Mesenchymal stem cell (in vitro differentiated cells and primary cell): Measurements from ENCODE around the gene HTT.

Experiments
- DNase-seq: peaks from one replicate; pipeline ENCODE4 v3.0.0-alpha.2; 2013
- H2AFZ ChIP-seq: one replicate; pipeline ENCODE4 v1.6.1; 2013; ENCODE audit warnings: low read depth, mild to moderate bottlenecking, control low read depth, inconsistent platforms, low read length, moderate library complexity
- H2AK5ac ChIP-seq: 2 replicates; pipeline ENCODE4 v1.6.1; 2013; ENCODE audit warnings: low read length, moderate library complexity, mild to moderate bottlenecking, inconsistent platforms; ENCODE audit not compliant: severe bottlenecking
- H2BK120ac ChIP-seq: one replicate; pipeline ENCODE4 v1.6.1; 2013; ENCODE audit warnings: low read depth, mild to moderate bottlenecking, inconsistent platforms, low read length, moderate library complexity
- H2BK12ac ChIP-seq, 2 experiments: one replicate each; pipeline ENCODE4 v1.6.1; 2013; ENCODE audit warnings: inconsistent platforms in 2 of 2, low read length in 2 of 2, mild to moderate bottlenecking in 2 of 2, moderate library complexity in 2 of 2, control low read depth in 1 of 2
- H2BK15ac ChIP-seq: one replicate; pipeline ENCODE4 v1.6.1; 2013; ENCODE audit warnings: mild to moderate bottlenecking, low read depth, inconsistent platforms; ENCODE audit not compliant: poor library complexity, severe bottlenecking
- H2BK5ac ChIP-seq: 2 replicates; pipeline ENCODE4 v1.6.1; 2013; ENCODE audit warnings: low read depth, mild to moderate bottlenecking, low read length, control low read depth, inconsistent platforms; ENCODE audit not compliant: poor library complexity, severe bottlenecking
- H3K14ac ChIP-seq, 2 experiments: one replicate each; pipeline ENCODE4 v1.6.1; 2013; ENCODE audit warnings: inconsistent platforms in 2 of 2, low read length in 2 of 2, control low read depth in 1 of 2, mild to moderate bottlenecking in 1 of 2, moderate library complexity in 1 of 2
- H3K18ac ChIP-seq, 2 experiments: one replicate each; pipeline ENCODE4 v1.6.1; 2013; ENCODE audit warnings: inconsistent platforms in 2 of 2, low read length in 2 of 2, control low read depth in 1 of 2, low read depth in 1 of 2, mild to moderate bottlenecking in 1 of 2
- H3K23ac ChIP-seq, 2 experiments: one replicate each; pipeline ENCODE4 v1.6.1; 2013; ENCODE audit warnings: inconsistent platforms in 2 of 2, low read length in 2 of 2, mild to moderate bottlenecking in 2 of 2, moderate library complexity in 2 of 2, control low read depth in 1 of 2
- H3K27ac ChIP-seq: 2 replicates; pipeline ENCODE4 v1.5.1; 2013; ENCODE audit warnings: mild to moderate bottlenecking, moderate library complexity, low read length, control low read depth, inconsistent platforms; ENCODE audit not compliant: poor library complexity, severe bottlenecking
- H3K27me3 ChIP-seq, 2 experiments: 2 replicates each; pipeline versions ENCODE4 v1.6.1 to v1.7.0; 2013; ENCODE audit warnings: low read length in 2 of 2, mild to moderate bottlenecking in 2 of 2, moderate library complexity in 2 of 2, control low read depth in 1 of 2, inconsistent platforms in 1 of 2; ENCODE audit not compliant: control insufficient read depth in 1 of 2, insufficient read depth in 1 of 2
- H3K36me3 ChIP-seq, 2 experiments: 2 replicates each; pipeline versions ENCODE4 v1.6.1 to v1.7.0; 2013; ENCODE audit warnings: low read length in 2 of 2, control low read depth in 1 of 2, inconsistent platforms in 1 of 2, low read depth in 1 of 2, mild to moderate bottlenecking in 1 of 2; ENCODE audit not compliant: insufficient read depth in 2 of 2, control insufficient read depth in 1 of 2
- H3K4ac ChIP-seq, 2 experiments: one replicate each; pipeline ENCODE4 v1.6.1; 2013; ENCODE audit warnings: inconsistent platforms in 2 of 2, low read length in 2 of 2, mild to moderate bottlenecking in 2 of 2, moderate library complexity in 2 of 2, control low read depth in 1 of 2, low read depth in 1 of 2
- H3K4me1 ChIP-seq: 2 replicates; pipeline ENCODE4 v1.6.1; 2013; ENCODE audit warnings: low read depth, low read length, control low read depth; ENCODE audit not compliant: control insufficient read depth, insufficient read depth
- H3K4me2 ChIP-seq: 2 replicates; pipeline ENCODE4 v1.6.1; 2013; ENCODE audit warnings: low read length, mild to moderate bottlenecking, inconsistent platforms; ENCODE audit not compliant: poor library complexity, severe bottlenecking
- H3K4me3 ChIP-seq, 2 experiments: 2 replicates each; pipeline versions ENCODE4 v1.5.1 to v1.7.0; 2013; ENCODE audit warnings: low read length in 2 of 2, mild to moderate bottlenecking in 2 of 2, control low read depth in 1 of 2, low read depth in 1 of 2; ENCODE audit not compliant: insufficient read depth in 1 of 2
- H3K79me1 ChIP-seq: replicated peaks from 2 replicates; pipeline ENCODE4 v1.6.1; 2013; ENCODE audit warnings: mild to moderate bottlenecking, control low read depth, low read length, inconsistent platforms; ENCODE audit not compliant: poor library complexity, severe bottlenecking
- H3K9ac ChIP-seq: 2 replicates; pipeline ENCODE4 v1.7.0; 2013; ENCODE audit warnings: mild to moderate bottlenecking, low read length, moderate library complexity
- H3K9me3 ChIP-seq: 2 replicates; pipeline ENCODE4 v1.7.0; 2013; ENCODE audit warnings: mild to moderate bottlenecking, low read length; ENCODE audit not compliant: control insufficient read depth
- H4K8ac ChIP-seq: one replicate; pipeline ENCODE4 v1.6.1; 2013; ENCODE audit warnings: inconsistent platforms, mild to moderate bottlenecking, low read length, moderate library complexity
- H4K91ac ChIP-seq: one replicate; pipeline ENCODE4 v1.6.1; 2013; ENCODE audit warnings: mild to moderate bottlenecking, low read length, inconsistent platforms
- WGBS: methylation state at CpG from one replicate; pipeline ENCODE4 v1.1.7; 2013; ENCODE audit warnings: mixed read lengths; 5-methylcytosine and 5-hydroxymethylcytosine counted together

HTT gene

GRCh38 chr4:3123181-3123671, 48.7 kb downstream of the HTT start:
- peak overlapping the region; percentile 21 for H3K27ac ChIP-seq
- H3K27me3 ChIP-seq, result no peaks in the 10 kb centered on the region
- 3% methylated on average over 2 of the region's 3 CpGs for WGBS
- peak overlapping the region in 1 of 2 experiments; percentile 37 for H3K18ac ChIP-seq
- H3K4ac ChIP-seq, result no peak overlapping the region
- no peak overlapping the region for H2BK15ac ChIP-seq
- H2AK5ac ChIP-seq, result no peak overlapping the region
- H3K79me1 ChIP-seq, result peaks cover 15% of the 10 kb centered on the region
- no peak overlapping the region for H4K91ac ChIP-seq
- peaks cover 34 to 77% of the 10 kb centered on the region in 2 experiments for H3K36me3 ChIP-seq
- H3K4me3 ChIP-seq, result no peak overlapping the region
- H4K8ac ChIP-seq, result no peak overlapping the region
- H3K9me3 ChIP-seq, result no peaks in the 10 kb centered on the region
- no peak overlapping the region for H2BK120ac ChIP-seq
- H3K4me1 ChIP-seq, result peaks cover 5% of the 10 kb centered on the region
- peak overlapping the region in 1 of 2 experiments; percentile 38 for H2BK12ac ChIP-seq
- no peak overlapping the region for H3K14ac ChIP-seq
- H3K23ac ChIP-seq, result no peak overlapping the region
- H2BK5ac ChIP-seq, result no peak overlapping the region
- no peak overlapping the region for H3K4me2 ChIP-seq
- peak; percentile 91 for DNase-seq
- H3K9ac ChIP-seq, result peak overlapping the region; percentile 80
- no peak overlapping the region for H2AFZ ChIP-seq

- Histone ChIP-seq H2BK120ac (no peak overlapping the region), H2AK5ac (no peak overlapping the region), H3K14ac (no peak overlapping the region), H3K9me3 (no peaks in the 10 kb centered on the region), H3K4ac (no peak overlapping the region), H3K79me1 (peaks cover 12% of the 10 kb centered on the region), H3K27ac (no peak overlapping the region), H3K4me3 (no peak overlapping the region), H3K18ac (peak overlapping the region in 1 of 2 experiments; percentile 59), H2BK15ac (no peak overlapping the region), H3K4me2 (no peak overlapping the region), H2BK5ac (no peak overlapping the region), H4K91ac (no peak overlapping the region), H4K8ac (no peak overlapping the region), H2AFZ (no peak overlapping the region), H3K4me1 (peaks cover 5% of the 10 kb centered on the region), H2BK12ac (no peak overlapping the region), H3K36me3 (peaks cover 32 to 74% of the 10 kb centered on the region in 2 experiments), H3K23ac (no peak overlapping the region), H3K27me3 (no peaks in the 10 kb centered on the region), H3K9ac (peak overlapping the region; percentile 80)
- 56% methylated on average over 7 of the region's 7 CpGs for WGBS
- DNase-seq, result peak; percentile 68
Observed at GRCh38 chr4:3124070-3124767, 49.7 kb downstream of the HTT start.

- no peak overlapping the region for H2AK5ac ChIP-seq
- peaks cover 2% of the 10 kb centered on the region for H3K4me1 ChIP-seq
- no peak overlapping the region for H3K9ac ChIP-seq
- H3K4ac ChIP-seq, result no peak overlapping the region
- H3K27ac ChIP-seq, result no peak overlapping the region
- H2BK120ac ChIP-seq, result no peak overlapping the region
- H3K79me1 ChIP-seq, result peaks cover 13% of the 10 kb centered on the region
- no peaks in the 10 kb centered on the region for H3K9me3 ChIP-seq
- no peak overlapping the region for H3K14ac ChIP-seq
- H2BK15ac ChIP-seq, result no peak overlapping the region
- H3K23ac ChIP-seq, result no peak overlapping the region
- no peak overlapping the region for H4K8ac ChIP-seq
- 89% methylated on average over 7 of the region's 7 CpGs for WGBS
- H3K27me3 ChIP-seq, result no peaks in the 10 kb centered on the region
- no peak overlapping the region for H2BK5ac ChIP-seq
- no peak overlapping the region for H2AFZ ChIP-seq
- H4K91ac ChIP-seq, result peak overlapping the region; percentile 64
- DNase-seq, result no peak
- H3K18ac ChIP-seq, result no peak overlapping the region
- no peak overlapping the region for H3K4me2 ChIP-seq
- H3K4me3 ChIP-seq, result no peak overlapping the region
- peak overlapping the region in 1 of 2 experiments; percentile 34 for H2BK12ac ChIP-seq
- H3K36me3 ChIP-seq, result peaks cover 36 to 71% of the 10 kb centered on the region in 2 experiments
Observed at GRCh38 chr4:3127112-3127511, 52.6 kb downstream of the HTT start.

GRCh38 chr4:3128058-3128457, 53.6 kb downstream of the HTT start:
- H4K8ac ChIP-seq, result no peak overlapping the region
- H2BK5ac ChIP-seq, result no peak overlapping the region
- 100% methylated on average over 2 of the region's 2 CpGs for WGBS
- no peaks in the 10 kb centered on the region for H3K9me3 ChIP-seq
- H3K9ac ChIP-seq, result no peak overlapping the region
- H3K27ac ChIP-seq, result no peak overlapping the region
- H2BK120ac ChIP-seq, result no peak overlapping the region
- H3K27me3 ChIP-seq, result no peaks in the 10 kb centered on the region
- no peak for DNase-seq
- H3K4me3 ChIP-seq, result no peak overlapping the region
- no peak overlapping the region for H2AK5ac ChIP-seq
- no peak overlapping the region for H2BK12ac ChIP-seq
- H3K79me1 ChIP-seq, result peaks cover 14% of the 10 kb centered on the region
- H3K18ac ChIP-seq, result no peak overlapping the region
- no peak overlapping the region for H2BK15ac ChIP-seq
- H4K91ac ChIP-seq, result no peak overlapping the region
- no peak overlapping the region for H3K23ac ChIP-seq
- peaks cover 2% of the 10 kb centered on the region for H3K4me1 ChIP-seq
- H3K4me2 ChIP-seq, result no peak overlapping the region
- H3K36me3 ChIP-seq, result peaks cover 39 to 73% of the 10 kb centered on the region in 2 experiments
- H3K14ac ChIP-seq, result no peak overlapping the region
- no peak overlapping the region for H2AFZ ChIP-seq
- H3K4ac ChIP-seq, result no peak overlapping the region
